Central memory CD4-positive, alpha-beta T cell (primary cell): ENCODE data around the gene ZBTB1.
"Not testable (repeated sequence)": the region's sequence is repeated elsewhere in the genome, so short reads cannot be mapped to it uniquely, and the experiment has no call there.

Experiments used
- DNase-seq: peaks from one replicate; pipeline ENCODE4 v3.0.0; 2022

Gene ZBTB1

DNA sequence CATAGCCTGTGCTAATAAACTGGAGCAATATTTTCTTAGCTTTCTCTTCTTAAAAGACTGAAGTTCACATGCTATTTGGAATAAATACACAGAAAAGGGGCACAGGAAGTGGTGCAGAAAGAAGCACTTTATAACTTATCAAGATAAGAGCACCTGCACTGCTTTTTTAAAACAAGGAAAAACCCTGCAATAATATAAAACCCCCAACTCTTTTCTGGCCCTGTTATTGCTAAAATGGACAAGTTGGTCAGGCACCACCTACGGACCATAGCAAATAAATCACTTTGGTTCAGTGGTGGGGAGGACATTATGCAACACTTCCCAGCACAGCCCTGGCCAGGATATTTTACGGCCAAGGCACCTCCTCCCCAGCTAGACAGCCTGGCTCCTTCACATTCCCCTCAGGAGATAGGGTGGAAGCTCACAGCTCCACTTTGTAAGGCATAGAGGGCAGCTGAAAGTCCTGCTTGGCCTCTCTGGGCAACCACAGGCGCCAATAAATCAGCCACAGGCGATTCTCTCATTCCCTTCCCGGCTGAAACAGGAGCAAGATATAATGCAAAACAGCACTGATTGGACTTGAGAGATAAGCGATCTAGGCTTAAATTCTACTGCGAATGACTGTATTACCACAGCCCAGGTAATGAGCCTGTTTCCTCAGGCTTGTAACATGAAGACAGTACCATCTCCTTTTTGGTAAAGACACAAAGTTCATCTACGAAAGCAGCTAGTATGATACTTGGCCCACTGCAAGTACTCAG is 3.0 kb upstream of the ZBTB1 start:
- peak; percentile 51 for DNase-seq

DNA sequence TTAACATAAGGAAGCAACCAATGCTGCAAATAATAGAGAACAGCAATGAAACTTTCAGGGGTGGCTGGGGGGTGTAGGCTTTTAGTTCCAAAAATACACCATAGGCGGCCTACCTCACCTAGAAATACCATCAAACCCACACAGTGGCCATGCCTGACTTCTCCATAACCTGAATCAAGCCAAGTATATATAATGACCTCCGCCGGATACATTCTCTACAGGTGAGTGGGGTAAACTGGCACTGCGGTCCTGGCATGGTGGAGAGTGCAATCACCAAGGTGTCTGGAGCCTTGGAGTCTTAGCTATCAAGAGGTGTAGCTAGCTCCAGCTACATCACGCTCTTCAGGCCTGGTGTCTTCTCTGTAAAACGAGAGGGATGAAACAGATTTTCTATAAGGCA is 2.1 kb upstream of the ZBTB1 start:
- DNase-seq = peak; percentile 29

DNA sequence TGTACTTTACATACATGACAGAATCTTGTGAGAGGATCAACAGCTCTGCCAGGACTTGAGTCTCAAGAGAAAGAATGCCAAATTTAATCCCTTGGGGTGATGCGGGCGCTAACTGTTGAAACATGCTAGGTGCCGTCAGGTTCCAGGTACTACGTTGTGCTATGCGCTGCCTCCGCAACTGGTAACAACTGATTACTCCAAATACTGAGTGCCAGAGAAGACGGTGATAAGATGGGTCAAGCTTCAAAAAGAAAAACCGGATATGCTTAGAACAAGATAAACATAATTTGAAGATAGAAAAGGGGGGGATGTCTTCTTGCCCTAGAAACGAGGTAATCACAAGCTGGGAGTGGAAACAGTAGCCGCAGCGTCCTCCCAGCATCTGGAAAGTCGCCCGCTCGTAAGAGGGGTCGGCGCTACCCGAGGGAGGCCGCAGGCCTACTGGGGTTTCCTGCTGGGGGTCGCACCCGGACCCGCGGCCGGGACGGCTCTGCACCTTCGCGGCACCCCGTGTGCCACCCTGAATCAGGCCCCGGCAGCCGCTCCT is 1.6 kb upstream of the ZBTB1 start:
- DNase-seq = peak; percentile 30

DNA sequence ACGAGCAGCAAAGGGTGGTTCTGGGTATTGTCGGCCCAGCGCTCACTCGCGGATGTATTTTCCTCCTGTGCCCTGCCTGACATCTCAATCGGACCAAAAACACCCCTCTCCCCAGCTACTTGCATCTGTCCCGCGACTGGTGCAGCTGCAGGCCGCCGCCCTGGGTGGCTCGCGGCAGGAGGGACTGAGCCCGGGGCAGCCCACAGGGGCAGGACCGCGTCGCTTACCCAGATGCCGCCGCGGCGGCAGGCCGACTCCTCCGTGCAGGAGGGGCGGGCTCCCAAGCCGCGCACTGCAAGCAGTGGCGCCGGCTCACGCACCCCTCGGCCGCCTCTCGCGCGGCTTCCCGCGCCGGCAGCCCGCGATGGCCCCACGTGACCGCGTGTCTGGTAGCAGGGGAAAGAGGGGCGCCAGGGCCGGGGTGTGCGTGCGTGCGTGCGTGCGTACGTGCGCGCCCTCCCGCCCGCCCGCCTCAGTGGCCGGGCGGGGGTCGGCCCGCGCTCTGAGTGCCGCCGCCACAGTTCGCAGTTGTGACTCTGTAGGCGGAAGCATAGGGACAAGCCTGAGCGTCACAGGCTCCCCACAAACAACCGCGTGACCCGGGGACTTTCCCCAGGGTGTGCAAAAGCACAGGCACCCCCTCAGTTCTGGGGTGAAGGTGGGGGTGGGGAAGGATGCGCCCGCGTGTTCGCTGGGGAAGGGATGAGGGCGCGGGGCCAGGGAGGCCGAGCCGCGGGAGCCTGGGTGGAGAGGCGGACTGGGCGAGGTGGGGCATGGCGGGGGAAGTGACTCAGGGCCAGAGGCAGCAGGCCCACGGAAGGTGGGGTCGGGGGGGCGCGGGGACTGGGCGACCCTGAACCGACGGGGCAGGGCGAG is 898 bp upstream of the ZBTB1 start, which contains the start of gene ZBTB25:
ZBTB25 (minus strand) TSS at position 405 of the 876 bp plus-strand sequence. CDS start 13,305 bp downstream, outside the sequence.
- DNase-seq = peak; percentile 98

DNA sequence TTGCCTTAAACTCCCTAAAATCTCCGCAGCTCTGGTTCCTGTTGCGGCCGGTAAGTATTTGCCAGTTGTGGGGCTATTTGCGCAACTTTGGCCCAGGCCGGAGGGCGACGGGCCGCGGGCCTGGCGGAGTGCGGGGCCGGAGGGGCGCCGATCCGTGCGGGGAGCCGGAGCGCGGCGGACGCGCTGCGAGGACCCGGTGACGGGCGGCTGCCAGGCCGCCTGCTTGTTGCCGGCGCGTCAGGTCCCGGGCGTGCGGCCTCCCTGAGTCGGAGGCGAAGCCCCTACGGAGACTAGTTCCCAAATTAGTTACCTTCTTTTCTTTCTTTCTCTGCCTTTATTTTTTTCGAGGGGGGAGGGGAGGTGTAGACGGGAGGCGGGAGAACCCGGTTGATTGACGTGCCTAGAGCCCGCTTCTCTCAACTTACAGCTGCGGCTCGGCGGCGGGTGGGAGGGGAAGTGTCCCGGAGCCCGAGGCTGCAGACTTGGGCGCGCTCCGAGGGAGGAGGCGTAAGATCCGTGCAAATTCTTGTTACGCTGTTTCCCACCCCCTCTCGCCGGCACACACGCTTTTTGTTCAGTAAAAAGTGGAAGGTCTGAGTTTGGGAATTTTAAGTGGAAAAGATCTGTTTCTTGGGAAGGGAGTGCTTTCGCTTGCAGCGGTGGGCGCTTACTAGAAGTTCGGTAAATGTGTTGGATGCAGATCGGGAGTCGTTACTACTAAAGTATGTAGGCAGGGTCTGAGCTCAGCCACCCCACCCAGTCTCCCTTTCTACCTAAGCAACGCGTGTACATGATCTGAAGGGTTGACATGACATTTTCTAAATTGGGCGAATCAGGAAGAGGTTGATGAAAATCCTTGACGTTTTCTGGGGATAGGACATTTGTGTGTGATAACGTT is 576 bp downstream of the ZBTB1 start:
- peak; percentile 87 for DNase-seq

DNA sequence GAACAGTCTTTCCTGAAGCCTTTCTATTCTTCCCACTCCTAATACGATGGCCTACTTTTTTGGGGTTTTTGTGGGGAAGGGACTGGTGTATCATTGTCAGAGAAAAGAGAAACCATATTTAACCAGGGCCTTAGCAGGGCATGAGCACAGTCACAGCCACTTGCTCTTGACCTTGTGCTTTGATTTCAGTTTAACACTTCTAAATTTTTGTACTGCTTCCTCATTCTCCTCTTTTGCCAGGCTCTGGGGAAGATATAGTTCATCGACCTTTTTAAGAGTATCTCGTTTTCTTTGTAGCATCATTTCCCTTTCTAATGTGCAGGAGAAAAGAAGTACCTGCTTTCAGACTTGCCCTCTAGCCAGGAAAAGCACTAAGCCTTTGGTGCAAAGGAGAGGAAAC is 2.2 kb downstream of the ZBTB1 start:
- DNase-seq = no peak

DNA sequence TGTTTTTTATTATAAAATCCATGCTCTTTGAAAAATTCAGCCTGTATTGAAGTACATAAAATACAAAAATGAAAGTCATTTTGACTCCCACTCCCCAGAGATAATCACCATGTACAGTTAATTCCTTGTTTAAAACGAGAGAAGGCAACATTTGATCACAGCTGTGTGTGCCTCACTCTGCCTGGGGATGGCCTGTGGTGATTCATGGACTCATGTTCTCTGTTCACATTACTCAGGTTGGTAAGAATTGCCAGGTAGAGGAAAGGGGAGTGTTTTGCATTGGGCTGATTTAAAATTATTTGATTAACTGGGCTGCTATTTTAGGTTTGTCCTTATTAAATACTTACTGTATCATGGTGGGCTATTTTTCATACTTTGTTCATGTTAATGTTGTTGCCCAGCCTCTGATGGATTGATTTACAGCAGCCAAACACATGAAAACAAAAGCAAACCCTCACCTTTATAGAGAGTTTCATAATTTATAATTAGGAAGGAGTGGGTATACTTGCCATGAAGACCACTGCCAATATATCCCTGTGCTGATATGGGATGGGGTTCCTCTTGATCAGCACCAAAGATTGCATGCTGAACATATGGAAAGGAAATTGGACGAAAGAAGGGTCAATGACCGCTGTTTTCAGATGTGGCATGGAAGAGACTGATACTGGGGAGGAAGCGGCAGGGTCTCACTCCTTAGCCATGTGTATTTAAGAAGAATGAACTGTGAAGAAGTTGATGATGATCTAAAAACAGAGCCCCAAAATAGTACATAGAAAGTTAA is 3.0 kb downstream of the ZBTB1 start:
- DNase-seq = no peak

DNA sequence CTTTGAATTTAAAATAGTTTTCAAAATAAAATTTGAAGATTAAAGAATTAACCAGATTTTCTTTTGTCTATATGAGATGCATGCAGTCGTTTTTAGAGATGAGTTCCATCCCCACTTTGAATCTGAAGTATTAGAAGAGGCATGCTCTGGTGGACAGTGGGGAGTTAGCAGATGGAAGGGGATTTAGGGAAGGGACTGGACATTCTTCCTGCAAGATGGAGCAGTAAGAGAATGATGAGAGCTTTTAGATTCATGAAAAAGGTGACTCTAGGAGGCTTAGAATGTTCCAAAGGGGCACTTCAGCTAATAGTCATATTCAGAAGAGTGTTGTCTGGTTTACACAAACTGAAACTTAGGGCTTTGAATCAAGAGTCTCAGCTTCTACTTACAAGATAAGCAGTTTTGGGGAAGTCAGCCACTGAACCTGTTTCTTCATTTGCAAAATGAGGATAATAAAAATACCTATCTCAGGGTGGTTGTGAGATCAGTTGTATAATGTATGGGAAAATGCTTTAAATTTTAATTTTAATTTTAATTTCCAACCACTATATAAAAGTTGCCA is 3.7 kb downstream of the ZBTB1 start:
- no peak for DNase-seq

DNA sequence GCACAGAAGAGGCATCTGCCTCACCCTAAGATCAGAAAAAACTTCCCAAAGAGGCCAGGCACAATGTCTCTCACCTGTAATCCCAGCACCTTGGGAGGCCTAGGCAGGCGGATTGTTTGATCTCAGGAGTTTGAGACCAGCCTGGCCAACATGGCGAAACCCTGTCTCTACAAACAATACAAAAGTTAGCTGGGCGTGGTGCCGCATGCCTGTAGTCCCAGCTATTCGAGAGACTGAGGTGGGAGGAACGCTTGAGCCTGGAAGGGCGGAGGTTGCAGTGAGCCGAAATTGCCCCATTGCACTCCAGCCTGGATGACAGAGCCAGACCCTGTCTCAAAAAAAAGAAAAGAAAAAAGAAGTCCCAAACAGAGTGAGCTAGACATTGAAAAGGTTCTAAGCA is 4.5 kb downstream of the ZBTB1 start:
- no peak for DNase-seq

DNA sequence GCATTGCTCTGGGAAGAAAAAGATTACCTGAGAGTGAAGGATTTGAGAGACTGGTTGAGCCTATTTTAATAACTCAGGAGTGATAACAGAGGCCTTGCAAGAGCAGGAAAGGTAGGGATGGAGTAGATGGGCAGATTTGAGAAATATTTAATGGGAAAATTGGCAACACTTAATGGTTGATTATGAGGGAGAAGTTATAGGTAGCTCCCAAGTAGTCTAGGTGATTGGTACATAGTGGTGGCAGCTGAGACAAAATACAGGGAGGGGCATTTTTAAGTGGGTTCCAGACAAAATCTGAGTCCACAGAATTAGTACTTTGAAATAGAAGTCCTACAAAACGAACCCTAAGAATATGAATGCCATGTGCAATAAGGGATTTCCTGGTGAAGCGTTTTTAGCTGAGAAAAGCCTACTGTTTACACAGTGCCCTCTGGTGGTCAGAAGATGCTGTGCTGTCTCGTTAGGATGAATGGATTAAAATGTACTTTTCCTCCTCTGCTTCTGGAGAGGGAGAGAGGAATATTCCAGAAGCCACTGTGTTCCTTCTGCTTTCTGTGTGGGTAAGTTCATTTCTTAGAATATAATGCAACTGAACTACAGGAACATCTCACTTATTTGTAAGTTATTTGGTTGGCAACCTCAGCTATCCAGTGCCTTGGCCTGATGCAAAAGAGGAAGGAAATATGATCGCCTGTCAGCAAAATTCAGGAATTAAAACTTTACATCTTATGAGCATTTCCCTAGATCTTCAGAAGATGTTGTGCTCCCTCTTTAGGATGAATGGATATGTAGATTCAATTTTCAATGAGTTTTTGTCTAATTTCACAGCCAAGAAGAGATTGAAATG is 6.5 kb downstream of the ZBTB1 start:
- peak; percentile 65 for DNase-seq

DNA sequence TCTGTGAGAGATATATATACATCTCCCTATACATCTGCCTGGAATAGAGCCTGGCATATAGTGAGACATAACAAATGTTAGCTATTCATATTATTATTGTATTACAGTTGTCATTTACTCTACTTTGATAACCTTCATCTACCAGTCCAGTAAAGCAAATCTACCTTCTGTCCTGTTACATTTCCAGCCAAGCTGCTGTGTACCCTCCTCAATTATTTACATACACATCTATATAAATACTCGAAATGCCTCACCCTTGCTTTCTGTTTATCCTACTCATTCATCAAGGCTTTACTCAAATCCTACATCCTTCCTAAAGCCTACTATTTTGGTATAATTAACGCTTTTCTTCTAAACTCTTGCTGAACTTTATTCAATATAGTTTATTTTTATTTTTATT is 8.7 kb downstream of the ZBTB1 start:
- no peak for DNase-seq

DNA sequence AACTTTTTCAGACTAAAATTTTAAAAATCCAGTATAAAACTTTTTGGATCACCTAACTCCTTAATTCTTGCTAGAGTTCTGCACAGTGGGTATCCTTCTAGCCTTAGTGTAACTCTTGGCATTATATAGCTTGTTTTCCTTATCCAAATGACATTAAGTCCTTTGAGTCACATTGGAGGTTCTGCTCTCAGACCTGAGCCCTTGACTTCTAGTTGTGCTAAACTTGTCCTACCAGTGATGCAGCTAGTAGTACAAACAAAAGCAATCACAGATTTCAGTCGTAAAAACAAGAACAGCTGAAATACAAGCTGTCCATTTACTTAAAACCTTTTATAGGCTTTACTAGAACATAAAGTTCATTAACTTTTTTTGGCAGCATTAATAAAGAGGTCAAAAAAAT is 10.5 kb downstream of the ZBTB1 start:
- DNase-seq = no peak

DNA sequence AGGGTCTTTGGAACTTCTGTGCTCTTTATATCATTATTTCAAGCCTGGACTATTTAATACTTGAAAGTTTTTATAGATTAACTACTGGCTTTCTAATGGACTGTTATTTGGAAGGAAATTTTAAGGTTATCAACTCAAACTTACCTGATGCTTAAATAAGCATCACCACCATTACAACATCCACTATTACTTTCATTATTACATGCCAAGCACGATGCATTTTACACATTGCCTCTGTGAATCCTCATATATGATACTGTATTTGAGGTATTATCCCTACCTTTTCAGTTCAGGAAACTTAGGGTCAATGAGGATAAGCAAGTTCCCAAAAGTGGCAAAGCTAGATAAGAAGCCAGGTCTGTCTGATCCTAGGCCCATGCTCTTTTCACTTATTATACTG is 12.4 kb downstream of the ZBTB1 start:
- no peak for DNase-seq

DNA sequence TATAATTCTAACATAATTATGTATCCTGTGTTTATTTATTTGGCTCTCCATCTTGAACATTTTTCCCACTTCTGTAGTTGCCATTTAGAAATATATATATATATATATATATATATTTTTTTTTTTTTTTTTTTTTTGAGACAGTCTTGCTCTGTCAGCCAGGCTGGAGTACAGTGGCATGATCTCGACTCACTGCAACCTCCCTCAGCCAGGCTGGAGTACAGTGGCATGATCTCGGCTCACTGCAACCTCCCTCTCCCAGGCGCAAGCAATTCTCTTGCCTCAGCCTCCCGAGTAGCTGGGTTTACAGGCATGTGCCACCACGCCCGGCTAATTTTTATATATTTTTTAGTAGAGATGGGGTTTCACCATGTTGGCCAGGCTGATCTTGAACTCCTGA is 13.1 kb downstream of the ZBTB1 start:
- DNase-seq = not testable (repeated sequence)

DNA sequence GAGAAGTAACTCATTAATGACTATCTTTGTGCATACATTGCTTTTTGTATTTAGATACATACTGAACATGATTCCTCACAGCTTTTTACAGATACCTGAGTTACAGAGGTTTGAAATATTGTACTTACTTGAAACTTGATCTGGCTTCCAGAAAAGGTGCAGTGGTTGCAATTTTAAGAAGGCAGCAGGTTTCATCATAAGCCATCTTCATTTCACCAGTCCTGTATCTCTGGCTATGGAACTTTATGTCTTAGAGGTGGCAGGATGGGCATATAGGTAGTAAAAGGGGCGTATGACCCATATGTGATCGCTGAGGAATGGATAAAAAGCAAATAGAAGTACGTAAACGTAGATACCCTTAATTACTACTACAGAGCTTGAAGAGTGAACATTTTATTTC is 13.7 kb downstream of the ZBTB1 start:
- no peak for DNase-seq

DNA sequence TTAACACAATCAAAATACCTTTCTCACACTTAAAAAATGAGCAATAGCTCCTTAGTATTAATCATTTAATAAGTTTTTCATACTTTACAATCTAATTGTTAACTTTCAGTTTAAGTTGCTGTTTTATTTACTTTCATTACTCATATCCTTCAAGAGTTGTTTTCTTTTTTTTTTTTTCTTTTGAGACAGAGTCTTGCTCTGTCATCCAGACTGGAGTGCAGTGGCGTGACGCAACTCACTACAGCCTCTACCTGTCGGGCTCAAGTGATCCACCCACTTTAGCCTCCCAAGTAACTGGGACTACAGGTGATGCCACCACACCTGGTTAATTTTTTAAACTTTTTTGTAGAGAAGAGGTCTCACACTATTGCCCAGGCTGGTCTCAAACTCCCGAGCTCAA is 16.1 kb downstream of the ZBTB1 start:
- no peak for DNase-seq

DNA sequence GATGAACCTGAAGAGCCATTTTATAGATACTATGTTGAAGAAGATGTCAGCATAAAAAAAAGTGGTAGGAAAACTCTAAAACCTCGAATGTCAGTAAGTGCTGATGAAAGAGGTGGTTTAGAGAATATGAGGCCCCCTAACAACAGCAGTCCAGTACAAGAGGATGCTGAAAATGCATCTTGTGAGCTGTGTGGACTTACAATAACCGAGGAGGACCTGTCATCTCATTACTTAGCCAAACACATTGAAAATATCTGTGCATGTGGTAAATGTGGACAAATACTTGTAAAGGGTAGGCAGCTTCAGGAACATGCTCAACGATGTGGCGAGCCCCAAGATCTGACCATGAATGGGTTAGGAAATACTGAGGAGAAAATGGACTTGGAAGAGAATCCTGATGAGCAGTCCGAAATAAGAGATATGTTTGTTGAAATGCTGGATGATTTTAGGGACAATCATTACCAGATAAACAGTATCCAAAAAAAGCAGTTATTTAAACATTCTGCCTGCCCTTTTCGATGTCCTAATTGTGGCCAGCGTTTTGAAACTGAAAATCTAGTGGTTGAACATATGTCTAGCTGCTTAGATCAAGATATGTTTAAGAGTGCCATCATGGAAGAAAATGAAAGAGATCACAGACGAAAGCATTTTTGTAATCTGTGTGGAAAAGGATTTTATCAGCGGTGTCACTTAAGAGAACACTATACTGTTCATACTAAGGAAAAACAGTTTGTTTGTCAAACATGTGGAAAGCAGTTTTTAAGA is 18.2 kb downstream of the ZBTB1 start:
- DNase-seq = no peak

DNA sequence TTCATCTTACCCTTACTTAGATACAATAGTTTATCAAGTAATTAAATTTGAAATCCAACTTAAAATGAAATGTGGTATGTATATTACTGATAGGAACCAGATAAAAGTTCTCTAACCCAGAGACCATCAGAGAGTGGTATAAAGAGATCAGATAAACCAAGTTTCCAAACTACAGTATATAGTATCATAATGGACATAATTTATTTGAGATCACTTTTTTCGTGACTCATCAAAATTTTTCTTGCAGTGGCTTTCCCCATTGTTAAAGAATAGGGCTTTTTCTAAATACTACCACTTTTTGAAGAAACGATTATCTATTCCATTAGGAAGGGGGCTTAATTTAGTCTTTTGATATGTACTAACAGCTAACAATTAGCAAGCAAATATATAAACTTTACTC is 20.8 kb downstream of the ZBTB1 start:
- no peak for DNase-seq

DNA sequence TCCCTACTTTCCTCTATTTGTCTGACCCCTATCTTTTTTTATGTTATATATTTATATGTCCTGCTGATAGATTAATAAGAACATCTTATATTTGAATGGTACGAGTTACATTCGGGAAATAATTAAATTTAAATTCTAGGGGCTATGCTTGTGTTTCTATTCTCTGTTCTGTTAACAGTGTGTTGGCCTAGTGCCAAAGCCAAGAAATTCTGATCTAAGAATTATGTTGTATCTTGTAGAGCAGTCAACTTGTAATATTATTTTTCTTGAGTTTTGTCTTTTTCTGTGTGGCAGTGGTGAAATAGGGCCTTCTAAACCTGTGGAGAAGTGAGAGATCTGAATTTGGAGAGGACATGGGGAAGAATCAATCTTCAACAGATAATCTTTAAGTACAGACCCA is 27.0 kb downstream of the ZBTB1 start:
- no peak for DNase-seq
